GM18861 (cell line): ENCODE data around the gene SNTG2.

Source experiments
- ATAC-seq: cut with Tn5 transposase; IDR thresholded peaks from one replicate; pipeline ENCODE4 v1.9.1; 2021; ENCODE audit not compliant: unreplicated experiment

Gene SNTG2

GRCh38 chr2:1230155-1230893 lies 279.7 kb downstream of the SNTG2 start:
- ATAC-seq: no peak

- no peak for ATAC-seq
These were observed 280.9 kb downstream of the SNTG2 start for GRCh38 chr2:1231466-1232063.

- no peak for ATAC-seq
These were observed 282.6 kb downstream of the SNTG2 start for GRCh38 chr2:1233281-1233680.

- ATAC-seq: no peak
These were observed 284.2 kb downstream of the SNTG2 start for GRCh38 chr2:1234731-1235308.

DNA sequence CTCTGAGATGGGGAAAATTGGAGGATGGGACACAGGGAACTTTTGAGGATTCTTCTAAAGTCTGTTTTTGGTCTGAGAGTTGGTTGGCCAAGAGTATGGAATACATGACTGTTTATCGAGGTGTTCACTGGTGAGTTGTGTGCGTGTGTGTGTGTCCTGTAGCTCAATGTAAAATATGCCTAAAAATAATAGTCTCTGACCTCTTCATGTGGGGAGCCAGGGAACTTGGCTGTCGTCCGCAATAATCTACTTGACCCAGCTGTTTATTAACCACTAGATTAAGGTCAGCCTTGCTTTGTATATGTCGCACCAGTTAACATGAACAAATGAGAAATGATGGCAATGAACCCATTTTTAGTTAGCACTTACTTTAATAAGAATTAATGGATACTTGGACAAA lies 285.2 kb downstream of the SNTG2 start:
- ATAC-seq: no peak

- no peak for ATAC-seq
These were observed 286.0 kb downstream of the SNTG2 start for GRCh38 chr2:1236606-1237005.

DNA sequence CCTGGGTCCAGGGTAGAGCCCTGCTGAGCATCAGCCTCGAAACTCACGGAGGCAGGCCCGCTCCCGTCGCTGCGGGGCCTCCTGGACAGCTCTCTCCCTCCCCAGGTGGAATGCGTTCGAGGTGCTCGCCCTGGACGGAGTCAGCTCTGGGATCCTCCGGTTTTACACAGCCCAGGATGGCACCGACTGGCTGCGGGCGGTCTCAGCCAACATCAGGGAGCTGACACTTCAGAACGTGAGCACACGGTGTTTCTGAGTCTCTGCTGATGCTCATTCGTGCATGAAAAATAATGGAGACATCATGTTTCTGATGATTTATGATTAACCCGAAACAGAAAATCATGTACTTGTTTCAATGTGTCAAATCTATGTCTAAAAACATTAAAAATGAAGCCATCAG lies 287.1 kb downstream of the SNTG2 start:
- ATAC-seq: no peak

- no peak for ATAC-seq
These were observed 288.0 kb downstream of the SNTG2 start for GRCh38 chr2:1238598-1239138.

DNA sequence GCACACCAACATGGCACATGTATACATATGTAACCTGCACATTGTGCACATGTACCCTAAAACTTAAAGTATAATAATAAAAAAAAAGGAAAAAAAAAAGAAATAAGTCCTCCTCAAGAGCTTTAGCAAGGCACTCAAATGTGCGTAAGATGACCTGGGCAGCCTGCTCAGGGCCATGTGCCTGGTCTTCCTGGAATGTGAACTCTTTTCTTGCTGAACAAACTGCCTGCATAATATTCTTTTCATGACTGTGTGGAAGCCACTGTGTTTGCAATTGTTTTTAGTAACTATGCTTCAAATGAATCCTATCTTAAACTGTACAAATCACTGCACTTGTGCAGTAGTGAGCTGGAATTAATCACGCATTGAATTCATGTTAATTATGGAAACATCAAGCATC lies 294.5 kb downstream of the SNTG2 start:
- ATAC-seq: no peak

- no peak for ATAC-seq
These were observed 295.6 kb downstream of the SNTG2 start for GRCh38 chr2:1246239-1246638.

DNA sequence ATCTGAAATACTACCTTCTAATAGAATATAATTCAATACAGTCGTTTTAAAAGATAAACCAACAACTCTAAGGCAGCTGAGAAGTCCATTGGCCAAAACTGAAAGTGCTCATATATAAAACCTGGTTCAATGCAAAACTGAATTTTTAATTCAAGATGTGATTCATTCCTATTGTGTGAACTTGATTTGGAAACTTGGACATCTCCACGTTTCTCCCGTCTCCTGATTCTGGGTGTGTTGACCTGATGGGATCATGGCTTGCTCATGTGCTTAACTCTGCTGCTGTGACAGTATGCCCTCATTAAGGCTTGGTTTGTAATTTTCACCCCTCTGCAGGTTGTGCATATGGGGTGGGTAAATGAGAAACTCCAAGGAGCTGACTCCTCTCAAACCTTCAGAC lies 296.3 kb downstream of the SNTG2 start:
- ATAC-seq: no peak

- ATAC-seq: no peak
These were observed 297.5 kb downstream of the SNTG2 start for GRCh38 chr2:1248187-1248586.

DNA sequence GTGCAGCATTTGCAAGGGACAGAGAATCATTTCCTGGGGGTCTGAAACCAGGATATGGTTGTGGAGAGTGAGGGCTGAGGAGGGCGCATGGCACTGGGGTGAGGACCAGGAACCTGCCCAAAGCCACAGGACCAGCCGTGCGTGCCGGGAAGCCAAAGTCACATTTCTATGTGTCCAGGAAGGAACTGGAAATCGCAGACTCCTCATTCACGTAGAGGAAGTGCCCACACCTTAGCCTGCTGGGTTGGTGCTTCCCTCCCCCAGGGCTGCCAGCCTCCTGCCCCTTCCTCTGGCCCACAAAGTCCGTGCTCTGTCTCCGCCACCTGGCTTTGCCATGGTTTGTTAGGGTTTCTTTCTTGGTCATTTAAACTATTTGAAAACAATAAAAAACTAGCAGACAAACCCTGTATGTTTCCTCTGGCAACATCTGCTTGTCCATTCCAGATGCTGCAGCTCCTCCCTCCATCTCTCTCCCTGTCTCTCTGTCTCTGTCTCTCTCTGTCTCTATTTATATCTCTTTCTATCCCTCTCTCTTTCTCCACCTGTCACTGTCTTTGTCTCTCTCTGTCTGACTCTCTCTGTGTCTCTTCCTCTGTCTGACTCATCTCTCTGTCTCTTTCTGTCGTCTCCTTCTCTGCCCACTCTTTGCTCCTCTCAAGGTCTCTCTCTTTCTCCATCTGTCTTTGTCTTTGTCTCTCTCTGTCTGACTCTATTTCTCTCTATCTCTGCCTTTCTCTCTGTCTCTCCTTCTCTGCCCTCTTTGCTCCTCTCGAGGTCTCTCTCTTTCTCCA lies 299.4 kb downstream of the SNTG2 start:
- no peak for ATAC-seq

DNA sequence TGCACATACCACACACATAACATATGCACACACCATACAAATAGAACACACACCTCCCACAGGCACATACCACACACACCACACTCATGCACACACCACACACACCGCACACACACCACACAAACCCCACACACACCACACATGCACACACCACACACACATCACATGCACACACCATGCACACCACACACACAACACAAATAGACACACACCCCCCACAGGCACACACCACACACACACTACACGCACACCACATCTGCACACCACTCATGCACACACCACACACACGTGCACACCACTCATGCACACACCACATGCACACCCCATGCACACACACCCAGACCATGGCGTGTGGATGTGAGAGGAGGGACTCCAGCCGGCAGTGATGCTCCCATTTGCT lies 300.9 kb downstream of the SNTG2 start:
- ATAC-seq: no peak

GRCh38 chr2:1253629-1254028 lies 303.0 kb downstream of the SNTG2 start:
- ATAC-seq: no peak

- no peak for ATAC-seq
These were observed 304.2 kb downstream of the SNTG2 start for GRCh38 chr2:1254662-1255343.

- ATAC-seq: no peak
These were observed 306.1 kb downstream of the SNTG2 start for GRCh38 chr2:1256632-1257324.

GRCh38 chr2:1257334-1257733 lies 306.7 kb downstream of the SNTG2 start:
- no peak for ATAC-seq

DNA sequence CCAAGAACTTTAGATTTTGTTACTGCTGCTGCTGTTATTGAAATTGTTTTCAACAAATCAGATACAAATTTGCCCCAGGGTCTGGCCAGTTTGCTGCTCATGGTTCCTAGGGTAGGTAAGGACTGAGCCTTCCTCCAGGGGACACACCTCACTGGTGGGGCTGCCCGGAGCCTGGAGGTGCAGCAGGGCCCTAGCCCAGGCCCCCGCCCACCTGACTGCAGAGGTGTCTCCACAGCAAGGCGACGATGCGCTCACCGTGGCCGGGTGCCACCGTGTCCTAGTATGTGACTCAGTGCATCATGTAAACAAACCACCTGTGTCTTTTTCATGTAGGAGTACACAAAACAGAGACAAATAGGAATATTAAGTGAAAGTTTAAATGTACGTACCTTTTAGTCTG lies 309.1 kb downstream of the SNTG2 start:
- no peak for ATAC-seq

DNA sequence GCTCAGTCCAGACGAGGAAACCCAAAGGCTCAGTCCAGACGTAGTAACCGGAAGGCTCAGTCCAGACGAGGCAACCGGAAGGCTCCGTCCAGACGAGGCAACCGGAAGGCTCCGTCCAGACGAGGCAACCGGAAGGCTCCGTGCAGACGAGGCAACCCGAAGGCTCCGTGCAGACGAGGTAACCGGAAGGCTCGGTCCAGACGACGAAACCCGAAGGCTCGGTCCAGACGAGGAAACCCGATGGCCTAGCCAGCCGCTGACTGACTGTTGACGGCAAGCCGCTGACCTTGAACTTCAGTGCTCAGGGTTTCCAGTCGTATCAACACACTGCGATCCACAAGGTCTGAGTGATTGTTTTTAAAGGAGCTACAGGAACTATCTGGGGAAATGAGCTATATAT lies 312.0 kb downstream of the SNTG2 start:
- ATAC-seq: no peak
